Measurements from ENCODE around the gene SRP19. TPM values are rescaled to one million over a fixed set of nuclear protein-coding genes. Genes with fewer than 3 reads are reported as not detected.
A peak's percentile ranks its signal among the peaks of the same experiment; 100 is the strongest.
"Not testable (repeated sequence)": the region's sequence is repeated elsewhere in the genome, so short reads cannot be mapped to it uniquely, and the experiment has no call there.

SRP19 gene
- 55.6 TPM for total RNA-seq
- long read RNA-seq, transcript SRP19-206 (5 exons, 2,841 nt) = major isoform, 28 of 56 reads
- long read RNA-seq, transcript SRP19-201 (5 exons, 937 nt) = minor isoform, 5 of 56 reads
- long read RNA-seq, transcript SRP19-205 (2 exons, 473 nt) = minor isoform, 7 of 56 reads
- long read RNA-seq, partial matches to known transcripts = 2 of 56 reads
- long read RNA-seq, other reads (novel, unspliced or antisense) = 9 of 56 reads

DNA sequence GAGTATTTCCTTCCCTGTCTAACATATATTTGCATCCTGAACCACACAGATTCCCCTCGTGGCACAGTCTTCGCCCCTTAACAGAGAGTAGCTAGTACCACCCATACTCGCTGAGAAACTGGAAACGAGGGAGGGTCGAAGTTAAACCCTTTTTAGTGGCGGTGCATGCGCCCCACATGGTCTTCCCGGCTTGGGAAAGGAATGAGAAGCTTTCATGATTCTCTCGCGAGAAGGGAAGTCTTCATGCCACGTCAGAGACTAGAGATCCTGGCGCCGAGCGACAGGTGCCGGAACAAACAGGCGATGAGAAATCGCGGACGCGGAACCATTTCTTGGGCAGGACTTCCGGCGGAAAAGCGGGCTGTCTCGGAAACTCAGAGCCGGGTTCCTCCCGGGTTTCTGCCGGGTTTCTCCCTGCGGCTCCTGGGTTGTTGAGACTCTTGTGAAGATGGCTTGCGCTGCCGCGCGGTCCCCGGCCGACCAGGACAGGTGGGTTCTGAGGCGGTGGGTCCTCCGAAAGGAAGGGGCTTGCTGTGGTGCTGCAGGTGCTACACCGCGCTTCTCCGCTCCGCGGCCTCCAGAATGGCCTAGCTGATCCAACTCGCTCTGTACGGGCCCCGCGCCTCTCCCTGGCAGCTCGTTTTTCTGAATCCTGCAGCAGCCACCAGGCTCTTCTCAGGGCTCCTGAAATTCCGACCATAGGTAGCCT, at the start of gene SRP19:
SRP19 (plus strand) TSS at position 359 of the 709 bp plus-strand sequence; CDS start at position 449, 90 bp downstream.
- DNase-seq (ENCODE audit: low spot score) = peak; percentile 98

DNA sequence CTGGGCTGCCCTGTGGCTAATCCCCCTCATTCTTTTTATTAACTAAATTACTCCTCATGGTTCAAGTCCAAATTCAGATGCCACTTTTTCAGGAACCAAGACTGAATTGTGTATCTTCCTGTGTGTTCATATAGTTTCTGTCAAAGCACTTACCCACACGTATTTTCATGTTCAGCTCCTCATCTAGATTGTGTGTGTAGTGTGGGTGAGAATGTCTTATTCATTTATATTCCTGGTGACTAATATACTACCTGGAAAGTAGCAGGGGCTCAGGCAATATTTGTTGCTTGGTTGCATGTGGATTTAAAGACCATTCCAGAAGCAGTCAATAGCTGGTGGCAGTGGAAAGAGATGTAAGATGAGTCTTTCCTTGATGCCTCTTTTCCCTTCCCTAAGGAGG, 48.5 kb upstream of the SRP19 start:
- no peak for DNase-seq (ENCODE audit: low spot score)

DNA sequence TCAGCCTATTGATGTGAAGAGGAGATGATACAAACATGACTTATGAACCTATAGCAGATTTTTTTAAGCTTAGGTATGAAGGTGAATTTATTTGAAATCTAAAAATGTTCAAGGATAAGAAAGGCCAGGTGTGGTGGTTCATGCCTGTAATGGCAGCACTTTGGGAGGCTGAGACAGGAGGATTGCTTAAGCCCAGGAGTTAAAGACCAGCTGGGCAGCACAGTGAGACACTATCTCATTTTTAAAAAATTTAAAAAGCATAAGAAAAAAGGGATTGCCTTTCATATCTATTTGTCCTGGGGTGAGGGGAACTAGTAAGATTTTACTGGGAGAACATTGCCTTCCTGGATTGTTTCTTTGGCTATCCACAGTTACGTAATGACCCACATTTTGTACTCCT, 40.8 kb upstream of the SRP19 start:
- DNase-seq (ENCODE audit: low spot score) = no peak

DNA sequence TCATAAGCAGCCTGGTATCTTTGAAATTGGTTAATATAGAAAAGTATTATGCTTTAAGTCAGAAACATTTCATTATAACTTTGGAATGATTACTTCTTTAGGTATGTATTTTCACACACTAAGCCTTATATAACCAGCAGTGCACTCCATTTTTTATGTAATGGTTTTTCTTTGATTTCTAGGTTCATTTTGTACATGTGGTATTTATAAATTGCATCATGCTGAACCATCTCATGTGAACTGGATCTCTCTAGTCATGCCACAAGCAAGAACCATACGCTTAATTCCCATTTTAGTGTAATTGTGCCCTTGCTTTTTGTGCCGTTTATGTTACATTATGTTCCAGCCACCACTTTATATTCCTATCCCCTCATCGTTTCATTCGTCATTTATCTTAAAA, 38.6 kb upstream of the SRP19 start:
- no peak for DNase-seq (ENCODE audit: low spot score)

DNA sequence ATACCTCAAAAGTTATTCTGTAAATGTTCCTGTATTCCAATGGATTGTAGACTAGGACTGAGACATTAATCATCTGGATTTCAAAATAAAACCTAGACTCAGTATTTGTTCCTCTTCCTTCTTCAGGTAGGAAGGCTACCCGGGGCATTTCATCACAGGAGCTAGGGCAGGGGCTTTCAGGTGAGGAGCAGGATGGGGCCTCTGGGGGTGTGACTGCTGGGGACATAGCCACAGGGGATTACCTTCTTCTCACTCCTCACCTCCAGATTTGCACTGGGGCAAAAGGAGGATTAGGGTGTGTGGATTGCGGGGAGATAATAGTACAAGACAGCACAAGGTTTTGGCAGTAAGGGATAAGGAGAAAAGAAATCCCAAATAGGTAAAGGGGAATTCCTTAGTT, 37.9 kb upstream of the SRP19 start:
- DNase-seq (ENCODE audit: low spot score) = no peak

DNA sequence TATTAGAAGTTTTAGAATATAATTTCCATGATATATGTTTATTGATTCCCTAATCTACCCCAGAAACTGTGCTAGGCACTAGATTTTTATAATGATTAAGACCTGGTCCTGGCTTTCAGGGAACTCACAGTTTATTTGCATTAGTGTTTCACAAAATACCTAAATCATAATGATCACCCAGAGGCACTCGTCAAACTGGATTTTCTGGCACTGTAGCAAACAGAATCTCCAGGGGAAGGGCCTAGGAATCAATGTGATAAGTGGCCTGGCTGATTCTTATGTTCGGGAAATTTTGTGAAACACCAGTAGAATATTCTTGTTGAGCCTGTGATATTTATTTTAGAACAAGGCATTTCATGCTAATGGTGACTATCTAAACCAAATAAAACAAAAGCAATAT, 37.4 kb upstream of the SRP19 start:
- DNase-seq (ENCODE audit: low spot score) = no peak

DNA sequence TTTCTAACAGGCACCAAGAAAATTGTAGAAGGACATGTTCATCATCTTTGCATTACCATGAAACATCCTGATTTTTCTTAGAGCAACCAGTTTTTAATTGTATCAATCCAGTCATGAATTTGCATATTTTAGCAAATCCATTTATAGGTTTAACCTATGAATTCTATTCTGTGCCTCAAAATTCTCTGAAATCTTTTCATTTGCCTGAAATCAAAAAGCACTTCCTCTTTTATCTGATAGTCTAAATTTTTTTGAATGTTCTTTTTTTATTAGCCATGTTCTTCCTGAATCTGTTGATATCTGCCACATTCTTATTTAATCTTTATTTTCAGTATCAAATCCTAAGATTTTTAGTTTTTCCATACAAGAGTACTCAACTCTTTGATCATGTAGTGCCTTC, 36.9 kb upstream of the SRP19 start:
- no peak for DNase-seq (ENCODE audit: low spot score)

DNA sequence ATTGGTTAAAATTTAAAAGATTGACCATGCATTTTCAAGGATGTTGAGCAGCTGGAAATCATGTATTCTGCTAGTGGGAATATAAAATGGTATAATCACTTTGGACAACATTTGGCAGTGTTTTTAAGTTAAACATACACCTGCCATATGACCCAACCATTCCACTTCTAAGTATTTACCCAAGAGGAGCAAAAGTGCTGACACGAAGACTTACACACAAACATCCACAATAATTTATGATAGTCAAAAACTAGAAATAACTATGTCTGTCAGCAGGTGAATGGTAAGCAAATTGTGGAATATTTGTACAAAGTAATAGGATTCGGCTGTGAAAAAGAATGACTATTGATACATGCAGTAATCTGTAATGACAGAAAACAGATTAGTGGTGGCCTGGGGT, 30.7 kb upstream of the SRP19 start:
- no peak for DNase-seq (ENCODE audit: low spot score)

DNA sequence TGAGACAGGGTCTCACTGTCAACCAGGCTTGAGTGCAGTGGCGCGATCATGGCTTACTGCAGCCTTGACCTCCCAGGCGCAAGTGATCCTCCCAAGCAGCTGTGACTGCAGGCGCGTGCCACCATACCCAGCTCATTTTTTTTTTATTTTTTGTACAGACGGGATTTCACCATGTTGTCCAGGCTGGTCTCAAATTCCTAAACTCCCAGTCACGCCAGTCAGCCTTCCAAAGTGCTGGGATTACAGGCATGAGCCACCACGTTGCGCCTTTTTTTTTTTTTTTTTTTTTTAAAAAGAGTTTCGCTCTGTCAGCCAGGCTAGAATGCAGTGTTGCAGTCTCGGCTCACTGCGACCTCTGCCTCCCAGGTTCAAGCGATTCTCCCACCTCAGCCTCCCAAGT, 27.1 kb upstream of the SRP19 start:
- DNase-seq (ENCODE audit: low spot score) = no peak

DNA sequence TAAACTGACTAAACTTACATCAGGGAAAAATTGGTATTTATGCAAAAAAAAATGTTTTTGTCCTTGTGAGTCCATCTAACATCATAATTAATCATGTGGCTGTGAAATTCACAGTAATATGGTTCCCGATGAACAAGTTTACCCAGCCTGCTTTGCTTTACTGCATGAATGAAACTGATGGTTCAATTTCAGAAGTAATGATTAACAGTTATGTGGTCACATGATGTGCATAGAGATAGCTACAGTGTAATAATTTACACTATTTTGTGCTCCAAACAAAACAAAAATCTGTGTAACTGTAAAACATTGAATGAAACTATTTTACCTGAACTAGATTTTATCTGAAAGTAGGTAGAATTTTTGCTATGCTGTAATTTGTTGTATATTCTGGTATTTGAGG, 16.6 kb upstream of the SRP19 start:
- DNase-seq (ENCODE audit: low spot score) = no peak

DNA sequence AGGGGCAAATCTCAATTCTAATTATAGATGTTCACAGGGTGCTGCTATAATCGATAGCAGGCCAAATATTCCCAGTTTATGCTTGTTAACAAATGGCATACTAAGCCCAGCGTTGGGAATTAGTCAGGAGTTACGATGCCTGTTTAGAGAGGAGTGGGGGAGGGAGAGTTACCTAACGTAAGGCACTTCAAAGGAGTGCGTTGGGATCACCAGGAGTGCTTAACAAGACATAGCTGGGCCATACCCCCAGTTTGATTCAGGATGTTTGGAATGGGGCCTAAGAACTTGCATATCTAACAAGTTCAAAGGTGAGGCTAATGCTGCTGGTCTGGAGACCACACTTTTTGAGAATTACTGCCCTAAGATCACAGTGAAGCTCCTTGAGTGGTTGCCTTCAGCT, 14.5 kb upstream of the SRP19 start:
- DNase-seq (ENCODE audit: low spot score) = no peak

DNA sequence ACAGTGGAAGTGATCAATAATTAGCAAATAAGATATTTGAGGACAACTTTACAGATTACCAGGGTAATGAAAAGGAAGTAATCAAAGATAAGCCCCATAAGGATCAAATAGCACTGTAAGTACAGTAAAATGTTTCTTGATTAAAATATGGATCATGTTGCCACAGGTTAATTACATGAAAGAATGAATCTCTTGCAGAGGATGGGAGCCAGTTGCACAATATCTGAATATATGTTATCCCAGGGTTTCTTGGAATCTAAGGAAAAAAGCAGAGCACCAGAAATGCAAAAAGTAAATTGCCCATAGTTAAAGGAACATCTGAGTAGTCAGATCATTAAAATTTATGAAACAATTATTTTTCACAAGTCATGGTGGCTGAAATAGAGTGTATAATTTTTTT, 13.8 kb upstream of the SRP19 start:
- no peak for DNase-seq (ENCODE audit: low spot score)

DNA sequence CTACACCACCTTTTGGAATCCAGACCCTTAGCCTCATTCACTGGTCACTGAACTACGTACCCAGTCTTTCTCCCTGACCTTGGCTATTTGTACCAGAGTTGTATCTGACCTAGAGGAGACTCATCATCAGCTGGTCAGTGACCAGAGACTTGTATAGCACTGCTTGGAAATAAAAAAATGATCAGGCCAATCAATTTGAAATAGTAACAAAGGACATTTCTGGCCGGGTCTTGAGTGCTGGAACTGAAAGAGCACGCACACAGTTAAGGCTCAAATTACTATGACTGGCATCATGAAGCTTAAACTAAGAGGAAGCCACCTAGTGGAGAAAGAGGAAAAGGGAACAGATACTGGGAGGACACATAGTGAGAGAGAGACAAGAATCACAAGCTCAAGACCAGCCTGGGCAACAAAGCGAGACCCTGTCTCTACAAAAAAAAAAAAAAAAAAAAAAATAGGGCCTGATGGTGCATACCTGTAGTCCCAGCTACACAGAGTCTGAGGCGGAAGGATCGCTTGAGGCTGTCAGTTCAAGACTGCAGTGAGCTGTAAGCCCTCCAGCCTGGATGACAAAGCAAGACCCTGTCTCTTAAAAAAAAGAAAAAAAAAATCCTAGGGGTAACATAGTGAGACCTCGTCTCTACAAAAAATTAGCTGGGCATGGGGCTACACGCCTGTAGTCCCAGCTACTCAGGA, 12.8 kb upstream of the SRP19 start:
- DNase-seq (ENCODE audit: low spot score) = no peak

DNA sequence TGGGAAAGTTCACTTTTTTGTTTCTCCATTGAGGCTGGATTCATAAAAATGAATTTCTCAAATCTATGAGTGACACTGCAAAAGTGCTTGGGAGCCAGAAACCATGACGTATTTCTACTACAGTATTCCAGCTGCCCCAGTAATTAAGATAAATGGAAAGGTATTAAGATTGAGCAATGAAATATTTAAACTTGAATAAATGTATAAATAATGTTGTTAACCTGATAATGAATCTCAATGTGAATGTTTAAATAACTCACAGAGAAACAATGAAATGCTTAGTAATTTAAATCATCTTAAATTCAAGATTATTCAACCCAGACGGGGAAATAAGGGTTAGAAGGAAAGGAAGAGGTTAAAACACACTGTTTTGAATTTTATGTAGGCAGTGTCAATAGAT, 11.2 kb upstream of the SRP19 start:
- DNase-seq (ENCODE audit: low spot score) = no peak

DNA sequence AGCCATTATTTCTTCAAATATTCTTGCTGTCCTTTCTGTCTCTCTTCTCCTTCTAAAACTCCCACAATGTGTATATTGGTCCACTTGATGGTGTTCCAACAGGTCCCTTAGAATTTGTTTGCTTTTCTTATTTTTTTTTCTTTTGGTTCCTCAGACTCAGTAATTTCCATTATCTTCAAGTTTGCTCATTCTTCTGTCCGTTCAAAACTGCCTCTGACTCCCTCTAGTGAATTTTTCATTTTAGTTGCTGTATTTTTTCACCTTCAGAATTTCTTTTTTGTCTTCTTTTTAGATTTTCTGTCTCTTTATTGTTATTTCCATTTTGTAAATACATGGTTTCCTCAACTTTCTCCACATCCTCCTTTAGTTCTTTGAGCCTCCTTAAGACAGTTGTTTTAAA, 6.4 kb upstream of the SRP19 start:
- DNase-seq (ENCODE audit: low spot score) = no peak

DNA sequence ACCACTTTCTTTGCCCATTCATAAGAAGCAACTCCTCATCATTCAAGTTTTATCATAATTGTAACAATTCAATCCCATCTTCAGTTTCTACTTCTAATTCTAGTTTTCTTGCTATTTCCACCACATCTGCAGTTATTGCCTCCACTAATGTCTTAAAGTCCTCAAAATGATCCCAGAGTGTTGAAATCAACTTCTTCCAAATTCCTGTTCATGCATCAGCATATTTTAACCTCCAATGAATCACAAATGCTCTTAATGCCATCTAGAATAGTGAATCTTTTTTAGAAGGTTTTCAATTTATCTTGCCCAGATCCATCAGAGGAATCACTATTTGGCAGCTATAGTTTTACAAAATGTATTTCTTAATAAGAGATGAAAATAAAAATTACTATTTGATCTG, 3.2 kb upstream of the SRP19 start:
- DNase-seq (ENCODE audit: low spot score) = no peak

DNA sequence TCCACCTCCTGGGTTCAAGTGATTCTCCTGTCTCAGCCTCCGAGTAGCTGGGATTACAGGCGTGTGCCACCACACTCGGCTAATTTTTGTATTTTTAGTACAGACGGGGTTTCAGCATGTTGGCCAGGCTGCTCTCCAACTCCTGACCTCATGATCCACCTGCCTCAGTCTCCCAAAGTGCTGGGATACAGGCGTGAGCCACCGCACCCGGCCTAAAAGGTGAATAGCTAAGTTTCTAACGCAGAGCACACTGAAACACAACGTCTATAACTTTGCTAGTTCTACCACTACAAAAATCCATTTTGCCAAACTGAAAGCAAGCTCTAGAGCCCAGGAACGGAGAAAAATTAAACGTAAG, 537 bp upstream of the SRP19 start:
- not testable (repeated sequence) for DNase-seq (ENCODE audit: low spot score)

DNA sequence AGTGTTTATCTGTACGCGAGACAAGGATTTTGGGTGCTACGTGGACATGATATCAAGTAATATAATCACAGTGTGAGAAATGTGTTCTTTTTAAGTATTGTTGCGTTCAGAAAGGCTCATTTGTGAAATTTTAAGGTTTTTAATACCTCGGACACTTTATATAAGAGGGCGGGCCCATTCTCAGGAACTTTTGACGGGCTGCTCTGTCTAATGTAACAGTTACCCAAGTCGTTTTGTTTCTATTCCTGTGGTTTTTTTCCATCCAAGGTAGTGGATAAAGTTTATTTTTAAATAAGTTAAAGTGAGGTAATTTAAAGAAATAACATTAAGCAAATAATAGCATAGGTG, 525 bp downstream of the SRP19 start:
- DNase-seq (ENCODE audit: low spot score) = no peak

DNA sequence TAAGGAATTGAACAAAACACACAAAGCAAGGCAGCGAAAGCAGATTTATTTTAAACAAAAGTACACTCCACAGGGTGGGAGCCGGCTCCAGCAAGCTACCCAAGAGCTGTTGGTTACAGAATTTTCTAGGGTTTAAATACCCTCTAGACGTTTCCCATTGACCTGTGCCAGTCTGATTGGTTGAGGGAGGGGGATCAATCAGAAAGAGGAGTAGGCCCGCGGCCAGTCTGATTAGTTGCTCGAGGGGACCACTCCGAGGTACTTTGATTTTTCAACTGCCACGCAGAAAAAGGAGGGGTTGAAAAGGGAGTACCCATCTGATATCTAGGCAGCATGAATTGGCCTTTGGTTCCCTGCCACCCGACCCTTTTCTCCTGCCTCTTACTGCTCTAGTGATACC, 998 bp downstream of the SRP19 start:
- DNase-seq (ENCODE audit: low spot score) = no peak

DNA sequence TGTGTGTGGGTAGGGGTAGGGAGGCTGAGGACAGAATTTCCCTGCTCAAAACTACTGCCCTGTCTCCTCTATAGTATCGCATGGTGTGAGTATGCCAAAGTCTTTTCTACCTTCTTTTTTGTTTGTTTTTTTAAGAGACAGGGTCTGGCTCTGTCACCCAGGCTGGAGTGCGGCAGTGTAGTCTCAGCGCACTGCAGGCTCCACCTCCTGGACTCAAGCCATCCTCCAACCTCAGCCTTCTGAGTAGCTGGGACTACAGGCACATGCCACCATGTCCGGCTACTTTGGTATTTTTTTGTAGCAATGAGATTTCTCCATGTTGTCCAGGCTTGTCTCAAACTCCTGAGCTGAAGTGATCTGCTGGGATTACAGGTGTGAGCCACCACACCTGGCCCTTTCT, 2.5 kb downstream of the SRP19 start:
- no peak for DNase-seq (ENCODE audit: low spot score)

DNA sequence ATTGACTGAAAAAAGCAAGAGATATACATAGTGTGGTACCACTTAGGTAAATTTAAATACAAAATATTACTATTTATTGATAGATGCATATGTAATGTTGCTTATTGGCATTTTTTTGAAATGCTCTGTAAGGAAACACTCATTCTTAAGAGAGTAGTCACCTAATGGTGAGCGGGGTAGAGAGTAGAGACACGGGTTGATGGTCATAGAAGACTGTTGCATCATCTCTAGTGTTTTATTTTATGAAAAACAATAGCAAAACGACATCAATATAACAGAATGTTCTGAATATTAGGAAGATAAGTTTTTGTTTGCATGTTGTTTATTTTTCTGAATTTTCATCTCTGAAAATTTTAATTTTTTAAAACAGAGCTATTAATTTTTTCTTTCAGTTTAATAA, 4.0 kb downstream of the SRP19 start:
- no peak for DNase-seq (ENCODE audit: low spot score)

DNA sequence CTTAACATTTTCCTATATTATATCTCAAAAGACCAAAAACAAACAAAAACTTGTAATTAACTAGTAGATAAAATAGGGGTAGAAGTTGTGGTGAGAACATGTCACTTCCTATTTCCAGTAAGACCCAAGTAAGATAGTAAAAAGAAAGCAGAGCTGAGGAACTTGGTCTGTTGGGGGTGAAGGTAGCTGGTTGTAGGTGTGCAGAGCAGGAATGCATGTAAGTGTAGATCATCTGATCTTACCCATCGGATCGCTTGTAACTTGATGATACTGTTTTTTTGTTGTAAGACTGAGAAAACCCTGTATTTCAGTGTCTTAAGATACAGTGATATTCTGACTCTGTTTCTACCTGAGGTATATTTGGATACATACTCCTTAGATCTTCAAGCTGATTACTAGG, 5.7 kb downstream of the SRP19 start:
- no peak for DNase-seq (ENCODE audit: low spot score)

DNA sequence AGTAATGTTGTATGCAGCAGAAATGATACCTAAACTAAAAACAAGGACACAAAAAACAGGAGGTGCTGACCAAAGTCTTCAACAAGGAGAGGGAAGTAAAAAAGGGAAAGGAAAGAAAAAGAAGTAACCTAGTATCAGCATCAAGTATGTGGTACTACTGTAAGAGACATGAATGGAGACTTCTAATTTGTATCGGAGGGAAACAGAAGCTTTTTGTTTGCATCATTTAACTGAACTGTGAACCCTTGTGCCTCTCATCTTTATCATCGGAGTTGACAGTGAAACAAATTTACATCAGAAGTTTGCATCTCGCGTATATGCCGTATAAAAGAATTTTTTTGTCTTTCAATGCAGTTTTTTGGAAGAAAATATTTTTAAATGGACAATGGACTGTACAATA, 6.3 kb downstream of the SRP19 start:
- DNase-seq (ENCODE audit: low spot score) = no peak

All from mesenteric fat pad (tissue), 1 donor.